HCT116 (cell line): ENCODE data around the gene PGRMC2. TPM values are rescaled to one million over a fixed set of nuclear protein-coding genes. Genes with fewer than 3 reads are reported as not detected.

Source experiments
- ATAC-seq: fragments of 200-7000 bp; cut with Tn5 transposase; 2 replicates; pipeline ENCODE4 v1.9.1; 2020; ENCODE audit warnings: mild to moderate bottlenecking, moderate library complexity
- BruUV-seq: library from RNA; stranded (reverse); fragments of 400-500 nt; replicated peaks from 2 replicates; lab custom pipeline; 2021; lab: Mats Ljungman, UMichigan
- CTCF ChIA-PET: fragments of 300-600 bp; sonication (Branson Sonifier 250); formaldehyde crosslinking; loops from one replicate; lab custom pipeline; 2021; ENCODE audit warnings: antibody characterized with exemption; lab: Charles Lee
- POLR2A ChIA-PET: fragments of 300-600, 350-600 bp; sonication (Branson Sonifier 250); formaldehyde crosslinking; loops from one replicate; lab custom pipeline; 2021; ENCODE audit warnings: antibody characterized with exemption; lab: Charles Lee
- RAD21 ChIA-PET, 2 experiments: fragments of 300-600 bp; sonication (Branson Sonifier 250); formaldehyde crosslinking; loops; one replicate each; lab custom pipeline; 2023; ENCODE audit warnings: low total read pairs in 2 of 2; ENCODE audit not compliant: uncharacterized antibody in 2 of 2, unreplicated experiment in 2 of 2, low non-redundant PET in 1 of 2; lab: Charles Lee
- DNase-seq: peaks from one replicate; pipeline ENCODE4 v3.0.0-alpha.2; 2010; ENCODE audit warnings: low read depth, low spot score
- H2AFZ ChIP-seq: fragments of 200-600 bp; shearing (Covaris generic), sonication (generic); 2 replicates; pipeline ENCODE4 v1.6.1; 2017; ENCODE audit warnings: low read depth, mixed run types, mixed read lengths, antibody characterized with exemption, low read length; ENCODE audit not compliant: poor library complexity, severe bottlenecking
- H3K27ac ChIP-seq: 2 replicates; pipeline ENCODE4 v1.5.1; 2012; ENCODE audit warnings: low read depth, low read length
- H3K27me3 ChIP-seq: fragments of 200-600 bp; sonication (generic); 2 replicates; pipeline ENCODE4 v1.6.1; 2016; ENCODE audit warnings: mixed run types, low read length, mixed read lengths; ENCODE audit not compliant: insufficient read depth
- H3K36me3 ChIP-seq, 2 experiments: fragments of 200-500 bp in 1 of 2; fragments of 200-600 bp in 1 of 2; sonication (Bioruptor generic) in 1 of 2; sonication (generic) in 1 of 2; 2 replicates each; pipeline versions ENCODE4 v1.5.1 to v1.6.1; 2014 to 2016; ENCODE audit warnings: low read length in 2 of 2, inconsistent platforms in 1 of 2, mixed read lengths in 1 of 2, mixed run types in 1 of 2; ENCODE audit not compliant: insufficient read depth in 2 of 2, control insufficient read depth in 1 of 2
- H3K4me1 ChIP-seq, 2 experiments: fragments of 200-600 bp in 1 of 2; sonication (generic) in 1 of 2; 2 replicates each; pipeline versions ENCODE4 v1.5.1 to v1.6.1; 2012 to 2017; ENCODE audit warnings: low read length in 2 of 2, inconsistent platforms in 1 of 2, mild to moderate bottlenecking in 1 of 2, mixed read lengths in 1 of 2, mixed run types in 1 of 2, moderate library complexity in 1 of 2; ENCODE audit not compliant: insufficient read depth in 2 of 2, control insufficient read depth in 1 of 2
- H3K4me2 ChIP-seq: fragments of 200-600 bp; sonication (generic); 2 replicates; pipeline ENCODE4 v1.6.1; 2017; ENCODE audit warnings: mixed run types, low read length, mixed read lengths
- H3K4me3 ChIP-seq, 2 experiments: fragments of 200-600 bp in 1 of 2; sonication (generic) in 1 of 2; replicated peaks in 1 of 2; 2 replicates each; pipeline ENCODE4 v1.5.1; 2011 to 2016; ENCODE audit warnings: low read length in 2 of 2, control low read depth in 1 of 2, low read depth in 1 of 2, mild to moderate bottlenecking in 1 of 2, mixed read lengths in 1 of 2, mixed run types in 1 of 2
- H3K79me2 ChIP-seq: fragments of 200-600 bp; sonication (generic); 2 replicates; pipeline ENCODE4 v1.6.1; 2017; ENCODE audit warnings: mild to moderate bottlenecking, mixed run types, low read length, moderate library complexity, mixed read lengths; ENCODE audit not compliant: insufficient read depth
- H3K9ac ChIP-seq: fragments of 200-600 bp; sonication (generic); 2 replicates; pipeline ENCODE4 v1.6.1; 2016; ENCODE audit warnings: low read length, mixed read lengths
- H3K9me2 ChIP-seq: fragments of 200-600 bp; sonication (generic), shearing (Covaris generic); 2 replicates; pipeline ENCODE4 v1.6.1; 2017; ENCODE audit warnings: mixed run types, mild to moderate bottlenecking, moderate library complexity; ENCODE audit not compliant: insufficient read depth
- H3K9me3 ChIP-seq, 2 experiments: fragments of 200-500 bp in 1 of 2; fragments of 200-600 bp in 1 of 2; sonication (Bioruptor generic) in 1 of 2; sonication (generic) in 1 of 2; 2 replicates each; pipeline ENCODE4 v1.6.1; 2014 to 2017; ENCODE audit warnings: low read length in 2 of 2, mixed read lengths in 2 of 2, inconsistent platforms in 1 of 2, low read depth in 1 of 2, mild to moderate bottlenecking in 1 of 2, mixed run types in 1 of 2, moderate library complexity in 1 of 2; ENCODE audit not compliant: control insufficient read depth in 1 of 2, insufficient read depth in 1 of 2
- H4K20me1 ChIP-seq: fragments of 200-600 bp; sonication (generic), shearing (Covaris generic); 2 replicates; pipeline ENCODE4 v1.6.1; 2017; ENCODE audit warnings: mixed run types, mild to moderate bottlenecking, moderate library complexity; ENCODE audit not compliant: insufficient read depth
- ATF3 ChIP-seq: IDR thresholded peaks from 2 replicates; pipeline ENCODE4 v1.6.1; 2012
- POLR2A ChIP-seq: IDR thresholded peaks from 2 replicates; pipeline ENCODE4 v1.7.0; 2011; ENCODE audit warnings: borderline replicate concordance; ENCODE audit not compliant: insufficient read depth, insufficient read length; ENCODE audit errors: extremely low read depth
- POLR2AphosphoS5 ChIP-seq: IDR thresholded peaks from 2 replicates; pipeline ENCODE4 v1.6.1; 2011; ENCODE audit warnings: mild to moderate bottlenecking, low read depth, low read length, moderate library complexity
- RAD21 ChIP-seq: IDR thresholded peaks from 2 replicates; pipeline ENCODE4 v1.6.1; 2012; ENCODE audit warnings: low read depth, mild to moderate bottlenecking
- REST ChIP-seq: IDR thresholded peaks from 2 replicates; pipeline ENCODE4 v1.6.1; 2012; ENCODE audit warnings: low read depth
- SRF ChIP-seq: IDR thresholded peaks from 2 replicates; pipeline ENCODE4 v1.6.1; 2012; ENCODE audit warnings: low read depth
- TCF7L2 ChIP-seq: IDR thresholded peaks from 2 replicates; pipeline ENCODE4 v1.7.0; 2011; ENCODE audit warnings: borderline replicate concordance, inconsistent platforms; ENCODE audit not compliant: insufficient read depth, insufficient read length; ENCODE audit errors: extremely low read depth
- YY1 ChIP-seq: IDR thresholded peaks from 2 replicates; pipeline ENCODE4 v1.6.1; 2011; ENCODE audit warnings: low read length, low read depth, moderate library complexity, mild to moderate bottlenecking; ENCODE audit not compliant: insufficient replicate concordance; ENCODE audit errors: extremely low read depth
- ZBTB33 ChIP-seq: IDR thresholded peaks from 2 replicates; pipeline ENCODE4 v1.6.1; 2011; ENCODE audit warnings: mild to moderate bottlenecking, low read length, moderate library complexity; ENCODE audit not compliant: insufficient replicate concordance; ENCODE audit errors: extremely low read depth
- ZFX ChIP-seq: fragments of 450-650 bp; IDR thresholded peaks from 2 replicates; pipeline ENCODE4 v1.6.1; 2017
- ZNF274 ChIP-seq: fragments of 200-500 bp; sonication (Bioruptor generic); IDR thresholded peaks from 2 replicates; pipeline ENCODE4 v1.6.1; 2014; ENCODE audit warnings: mild to moderate bottlenecking, low read depth, low read length, inconsistent platforms
- intact Hi-C: fragments of 100-400 bp; cut with micrococcal nuclease; formaldehyde crosslinking; loops from 2 replicates; pipeline ENCODE4 v1.10.0; 2022
- total RNA-seq: library from RNA; stranded (reverse); gene quantifications from one replicate; pipeline ENCODE4 v1.2.1, GENCODE V29; 2021; ENCODE audit not compliant: unreplicated experiment
- TF ChIP-seq, protein P1 (sequence below), 3 experiments: fragments of 200-600 bp in 1 of 3; sonication (generic) in 1 of 3; IDR thresholded peaks in 2 of 3; conservative IDR thresholded peaks in 1 of 3; 2 replicates each; pipeline ENCODE4 v1.5.1; 2012 to 2017; ENCODE audit warnings: low read depth in 2 of 3, low read length in 2 of 3, antibody characterized with exemption in 1 of 3, borderline replicate concordance in 1 of 3, control low read depth in 1 of 3, mild to moderate bottlenecking in 1 of 3, mixed read lengths in 1 of 3, mixed run types in 1 of 3, moderate library complexity in 1 of 3; ENCODE audit not compliant: insufficient read depth in 1 of 3

Gene PGRMC2
- total RNA-seq, 1 experiment from 2014 or later = 52.3 TPM

GRCh38 chr4:128221586-128221985 lies 66.0 kb downstream of the PGRMC2 start (continued):
- TF ChIP-seq ZFX (no peak), TCF7L2 (no peak)
- TF ChIP-seq, all 23 proteins: peak for 0

GRCh38 chr4:128220286-128221235 lies 67.1 kb downstream of the PGRMC2 start:
- no peaks in the 10 kb centered on the region for H4K20me1 ChIP-seq
- no peak overlapping the region for H3K4me3 ChIP-seq
- H3K4me2 ChIP-seq = peak overlapping the region; percentile 14; the same call in 1 of the 2 replicates
- H3K9me3 ChIP-seq = no peaks in the 10 kb centered on the region
- TF ChIP-seq POLR2A (no peak), REST (no peak), ATF3 (no peak), YY1 (no peak), RAD21 (peak; percentile 70), ZBTB33 (no peak), ZNF274 (no peak), SRF (no peak), POLR2AphosphoS5 (no peak)
- TF ChIP-seq, protein P1, sequence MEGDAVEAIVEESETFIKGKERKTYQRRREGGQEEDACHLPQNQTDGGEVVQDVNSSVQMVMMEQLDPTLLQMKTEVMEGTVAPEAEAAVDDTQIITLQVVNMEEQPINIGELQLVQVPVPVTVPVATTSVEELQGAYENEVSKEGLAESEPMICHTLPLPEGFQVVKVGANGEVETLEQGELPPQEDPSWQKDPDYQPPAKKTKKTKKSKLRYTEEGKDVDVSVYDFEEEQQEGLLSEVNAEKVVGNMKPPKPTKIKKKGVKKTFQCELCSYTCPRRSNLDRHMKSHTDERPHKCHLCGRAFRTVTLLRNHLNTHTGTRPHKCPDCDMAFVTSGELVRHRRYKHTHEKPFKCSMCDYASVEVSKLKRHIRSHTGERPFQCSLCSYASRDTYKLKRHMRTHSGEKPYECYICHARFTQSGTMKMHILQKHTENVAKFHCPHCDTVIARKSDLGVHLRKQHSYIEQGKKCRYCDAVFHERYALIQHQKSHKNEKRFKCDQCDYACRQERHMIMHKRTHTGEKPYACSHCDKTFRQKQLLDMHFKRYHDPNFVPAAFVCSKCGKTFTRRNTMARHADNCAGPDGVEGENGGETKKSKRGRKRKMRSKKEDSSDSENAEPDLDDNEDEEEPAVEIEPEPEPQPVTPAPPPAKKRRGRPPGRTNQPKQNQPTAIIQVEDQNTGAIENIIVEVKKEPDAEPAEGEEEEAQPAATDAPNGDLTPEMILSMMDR (IDR thresholded peaks at IDR 0.05 in 2 of 3, conservative IDR thresholded peaks at IDR 0.05 in 1 of 3; ENCODE audit: borderline replicate concordance in 1 of 3, insufficient read depth in 1 of 3, low read depth in 2 of 3, low read length in 2 of 3) = peak; percentile 24 to 54 (median 52); a peak in 4 of 6 replicates
- DNase-seq (peak; percentile 36), ATAC-seq (peak; percentile 89)
- BruUV-seq = no TSS peak
- CTCF ChIA-PET = interaction anchor here (0.6 to 3.0 kb wide), 6 partner anchors 12 to 495 kb away, joined by 3 to 19 read pairs (median 4); no protein-coding TSS in a partner anchor
- POLR2A ChIA-PET = no interaction called here
- H3K79me2 ChIP-seq = no peaks in the 10 kb centered on the region
- no peak overlapping the region for H3K9ac ChIP-seq
- H2AFZ ChIP-seq = no peak overlapping the region
- no peaks in the 10 kb centered on the region for H3K36me3 ChIP-seq
- RAD21 ChIA-PET = interaction anchor here in 1 of 2 experiments (1.0 kb wide), 1 partner anchor 11 kb away, joined by 4 read pairs; no protein-coding TSS in a partner anchor
- intact Hi-C loops = loop anchor here (2.0 to 10.0 kb wide), 2 partner anchors 152 to 616 kb away; no protein-coding TSS in a partner anchor
- no peaks in the 10 kb centered on the region for H3K27me3 ChIP-seq
- H3K27ac ChIP-seq = no peak overlapping the region
- H3K4me1 ChIP-seq = peaks cover 5 to 7% of the 10 kb centered on the region in 2 experiments; a peak in 3 of 4 replicates
- H3K9me2 ChIP-seq = no peaks in the 10 kb centered on the region
